ENCODE results near the gene TCF7.

TCF7 gene

GRCh38 chr5:134125039-134126015 lies 10.8 kb downstream of the TCF7 start:
- Histone ChIP-seq H3K79me2 (ENCODE audit: insufficient read depth, low read length) (no peaks in the 10 kb centered on the region), H3K9me2 (replicated peaks; ENCODE audit: insufficient read depth, low read length) (no peaks in the 10 kb centered on the region), H3K9me3 (ENCODE audit: insufficient read depth, low read length) (no peaks in the 10 kb centered on the region), H3K4me3 (ENCODE audit: insufficient read depth, low read length, poor library complexity, severe bottlenecking) (no peak overlapping the region), H3K27ac (ENCODE audit: low read depth, low read length) (no peak overlapping the region), H3K9ac (ENCODE audit: low read length) (no peak overlapping the region), H3K36me3 (ENCODE audit: low read length) (no peaks in the 10 kb centered on the region), H2AFZ (ENCODE audit: low read depth, low read length, severe bottlenecking) (no peak overlapping the region), H3F3A (ENCODE audit: insufficient read depth) (no peaks in the 10 kb centered on the region), H3K27me3 (ENCODE audit: low read length) (no peaks in the 10 kb centered on the region), H4K20me1 (ENCODE audit: low read depth, low read length) (no peaks in the 10 kb centered on the region), H3K4me2 (ENCODE audit: low read depth, low read length, poor library complexity, severe bottlenecking) (no peak overlapping the region)
- no peak for TF ChIP-seq EZH2phosphoT487 (conservative IDR thresholded peaks at IDR 0.05; ENCODE audit: low read length)
- TF ChIP-seq, protein P1, sequence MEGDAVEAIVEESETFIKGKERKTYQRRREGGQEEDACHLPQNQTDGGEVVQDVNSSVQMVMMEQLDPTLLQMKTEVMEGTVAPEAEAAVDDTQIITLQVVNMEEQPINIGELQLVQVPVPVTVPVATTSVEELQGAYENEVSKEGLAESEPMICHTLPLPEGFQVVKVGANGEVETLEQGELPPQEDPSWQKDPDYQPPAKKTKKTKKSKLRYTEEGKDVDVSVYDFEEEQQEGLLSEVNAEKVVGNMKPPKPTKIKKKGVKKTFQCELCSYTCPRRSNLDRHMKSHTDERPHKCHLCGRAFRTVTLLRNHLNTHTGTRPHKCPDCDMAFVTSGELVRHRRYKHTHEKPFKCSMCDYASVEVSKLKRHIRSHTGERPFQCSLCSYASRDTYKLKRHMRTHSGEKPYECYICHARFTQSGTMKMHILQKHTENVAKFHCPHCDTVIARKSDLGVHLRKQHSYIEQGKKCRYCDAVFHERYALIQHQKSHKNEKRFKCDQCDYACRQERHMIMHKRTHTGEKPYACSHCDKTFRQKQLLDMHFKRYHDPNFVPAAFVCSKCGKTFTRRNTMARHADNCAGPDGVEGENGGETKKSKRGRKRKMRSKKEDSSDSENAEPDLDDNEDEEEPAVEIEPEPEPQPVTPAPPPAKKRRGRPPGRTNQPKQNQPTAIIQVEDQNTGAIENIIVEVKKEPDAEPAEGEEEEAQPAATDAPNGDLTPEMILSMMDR (IDR thresholded peaks at IDR 0.05; ENCODE audit: insufficient read depth, low read length, poor library complexity, severe bottlenecking), result no peak

DNA sequence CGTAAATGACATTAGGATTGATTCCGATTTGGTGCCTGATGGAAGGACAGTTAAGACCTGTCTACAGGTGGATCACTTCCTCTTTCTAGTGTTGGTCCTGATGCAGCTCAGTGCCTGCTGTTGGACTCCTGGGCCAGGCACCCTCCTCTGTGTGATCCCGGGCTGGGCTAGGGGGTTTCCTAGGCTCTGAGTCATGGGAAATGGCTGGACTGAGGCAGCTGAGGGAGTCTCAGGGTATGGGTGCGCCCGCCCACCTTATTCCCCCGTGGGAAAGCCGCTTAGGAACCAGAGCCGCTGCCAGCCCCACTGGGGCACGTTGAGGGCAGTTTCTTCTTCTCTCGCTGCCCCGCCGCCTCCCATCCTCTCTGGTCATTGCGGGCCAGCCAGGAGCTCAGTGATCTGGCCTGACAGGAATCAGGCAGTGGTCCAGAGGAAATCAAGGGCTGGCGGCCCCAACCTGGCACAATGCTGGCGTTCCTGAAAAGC lies 12.9 kb downstream of the TCF7 start:
- no peaks in the 10 kb centered on the region for H3K27me3 ChIP-seq (ENCODE audit: low read length)
- TF ChIP-seq, protein P1 (IDR thresholded peaks at IDR 0.05; ENCODE audit: insufficient read depth, low read length, poor library complexity, severe bottlenecking), result no peak
- TF ChIP-seq EZH2phosphoT487 (conservative IDR thresholded peaks at IDR 0.05; ENCODE audit: low read length), result no peak
- no peak overlapping the region for H3K4me2 ChIP-seq (ENCODE audit: low read depth, low read length, poor library complexity, severe bottlenecking)
- no peaks in the 10 kb centered on the region for H3K36me3 ChIP-seq (ENCODE audit: low read length)
- no peak overlapping the region for H2AFZ ChIP-seq (ENCODE audit: low read depth, low read length, severe bottlenecking)
- H3K4me3 ChIP-seq (ENCODE audit: insufficient read depth, low read length, poor library complexity, severe bottlenecking), result no peak overlapping the region
- no peaks in the 10 kb centered on the region for H3F3A ChIP-seq (ENCODE audit: insufficient read depth)
- H3K9me3 ChIP-seq (ENCODE audit: insufficient read depth, low read length), result no peaks in the 10 kb centered on the region
- no peaks in the 10 kb centered on the region for H3K9me2 ChIP-seq (replicated peaks; ENCODE audit: insufficient read depth, low read length)
- no peaks in the 10 kb centered on the region for H3K79me2 ChIP-seq (ENCODE audit: insufficient read depth, low read length)
- no peak overlapping the region for H3K9ac ChIP-seq (ENCODE audit: low read length)
- no peaks in the 10 kb centered on the region for H4K20me1 ChIP-seq (ENCODE audit: low read depth, low read length)
- H3K27ac ChIP-seq (ENCODE audit: low read depth, low read length), result no peak overlapping the region

- H3K4me2 ChIP-seq (ENCODE audit: low read depth, low read length, poor library complexity, severe bottlenecking), result no peak overlapping the region
- no peaks in the 10 kb centered on the region for H3K36me3 ChIP-seq (ENCODE audit: low read length)
- no peak for TF ChIP-seq EZH2phosphoT487 (conservative IDR thresholded peaks at IDR 0.05; ENCODE audit: low read length)
- TF ChIP-seq, protein P1 (IDR thresholded peaks at IDR 0.05; ENCODE audit: insufficient read depth, low read length, poor library complexity, severe bottlenecking), result no peak
Measured at GRCh38 chr5:134127988-134128647, 13.6 kb downstream of the TCF7 start.

More at GRCh38 chr5:134127988-134128647, 13.6 kb downstream of the TCF7 start:
- H3F3A ChIP-seq (ENCODE audit: insufficient read depth), result no peaks in the 10 kb centered on the region
- no peak overlapping the region for H3K27ac ChIP-seq (ENCODE audit: low read depth, low read length)
- no peaks in the 10 kb centered on the region for H3K27me3 ChIP-seq (ENCODE audit: low read length)
- H3K9me2 ChIP-seq (replicated peaks; ENCODE audit: insufficient read depth, low read length), result no peaks in the 10 kb centered on the region
- H4K20me1 ChIP-seq (ENCODE audit: low read depth, low read length), result no peaks in the 10 kb centered on the region
- H3K79me2 ChIP-seq (ENCODE audit: insufficient read depth, low read length), result no peaks in the 10 kb centered on the region
- no peak overlapping the region for H3K4me3 ChIP-seq (ENCODE audit: insufficient read depth, low read length, poor library complexity, severe bottlenecking)
- no peak overlapping the region for H3K9ac ChIP-seq (ENCODE audit: low read length)
- H2AFZ ChIP-seq (ENCODE audit: low read depth, low read length, severe bottlenecking), result no peak overlapping the region
- H3K9me3 ChIP-seq (ENCODE audit: insufficient read depth, low read length), result no peaks in the 10 kb centered on the region

Data from SU-DHL-6 (cell line).